Kidney (tissue), 14 donors: ENCODE data around the gene NKD2. TPM values are rescaled to one million over a fixed set of nuclear protein-coding genes. Genes with fewer than 3 reads are reported as not detected.
A peak's percentile ranks its signal among the peaks of the same experiment; 100 is the strongest.

Experiments used
- DNase-seq, 5 donors: peaks; one replicate each; pipeline ENCODE4 v3.0.0-alpha.2; 2013 to 2020
- FAIRE-seq: peaks from 2 replicates; lab custom pipeline; 2012; peaks lifted over from hg19 to GRCh38; lab: Jason Lieb, UNC
- H3K27ac ChIP-seq, 2 donors: one replicate each; pipeline ENCODE4 v1.7.0; 2013; ENCODE audit warnings: low read depth in 2 of 2, low read length in 2 of 2, inconsistent platforms in 1 of 2
- H3K27me3 ChIP-seq: one replicate; pipeline ENCODE4 v1.7.1; 2013; ENCODE audit warnings: low read length, inconsistent platforms; ENCODE audit not compliant: control insufficient read depth, insufficient read depth
- H3K36me3 ChIP-seq, 3 donors: one replicate each; pipeline versions ENCODE4 v1.7.0 to v1.7.1; 2013; ENCODE audit warnings: low read length in 3 of 3, control low read depth in 1 of 3, inconsistent platforms in 1 of 3; ENCODE audit not compliant: insufficient read depth in 3 of 3, control insufficient read depth in 2 of 3
- H3K4me1 ChIP-seq, 3 donors: one replicate each; pipeline versions ENCODE4 v1.7.0 to v1.7.1; 2013; ENCODE audit warnings: low read length in 3 of 3, inconsistent platforms in 1 of 3, low read depth in 1 of 3; ENCODE audit not compliant: control insufficient read depth in 2 of 3, insufficient read depth in 2 of 3
- H3K4me3 ChIP-seq, 3 donors: one replicate each; pipeline versions ENCODE4 v1.7.0 to v1.8.1; 2013; ENCODE audit warnings: low read length in 3 of 3, control low read depth in 1 of 3, inconsistent platforms in 1 of 3
- H3K9ac ChIP-seq, 3 donors: one replicate each; pipeline versions ENCODE4 v1.7.0 to v1.7.1; 2013; ENCODE audit warnings: low read length in 3 of 3, control low read depth in 1 of 3, inconsistent platforms in 1 of 3
- H3K9me3 ChIP-seq, 3 donors: one replicate each; pipeline versions ENCODE4 v1.7.0 to v1.7.1; 2013; ENCODE audit warnings: low read length in 3 of 3, control low read depth in 1 of 3, inconsistent platforms in 1 of 3; ENCODE audit not compliant: control insufficient read depth in 2 of 3, insufficient read depth in 1 of 3
- CTCF ChIP-seq: IDR thresholded peaks from 3 replicates; pipeline ENCODE4 v1.5.1; 2012; ENCODE audit warnings: mild to moderate bottlenecking, moderate library complexity, borderline replicate concordance; ENCODE audit not compliant: insufficient read depth; ENCODE audit errors: extremely low read depth
- intact Hi-C: fragments of 100-400 bp; cut with DNase I; formaldehyde crosslinking; loops from one replicate; pipeline ENCODE4 v1.11.1; 2022
- polyA plus RNA-seq: library from polyadenylated mRNA; stranded (reverse); fragments of 350-450 nt; fragmentation: Illumina TruSeq; extraction: RNeasy Lipid Tissue Mini Kit (QIAGEN cat#74804); gene quantifications from one replicate; pipeline ENCODE4 v1.2.3, GENCODE V29; 2014; ENCODE audit warnings: low read depth, low replicate concordance; ENCODE audit not compliant: insufficient read depth
- total RNA-seq: library from RNA; stranded (reverse); fragmentation: NEBNext Ultra II Directional; extraction: Animal tissue kit (Norgen Biotek cat#: 25700); gene quantifications from one replicate; pipeline ENCODE4 v1.2.1, GENCODE V29; 2021
- donor health status: control.
- donor health status: control.
- donor health status: control.
- donor health status: control.
- donor health status: control.
- donor health status: DM: yes; HTN: yes; CAD: no.
- donor health status: Normal renal cell carcinoma (clear cell type).

The NKD2 gene
- total and polyA plus RNA-seq, 2 donors from 2014 or later: 7.9 to 14.1 TPM

- FAIRE-seq (no peak), DNase-seq (no peak)
- no peaks in the 10 kb centered on the region for H3K27me3 ChIP-seq
- H3K9me3 ChIP-seq: no peaks in the 10 kb centered on the region
- intact Hi-C loops: no loop called here
- H3K4me1 ChIP-seq: peaks cover 0 to 13% (median 2%) of the 10 kb centered on the region in 3 donors
- no peak for TF ChIP-seq CTCF
- H3K4me3 ChIP-seq: no peak overlapping the region
- H3K36me3 ChIP-seq: no peaks in the 10 kb centered on the region
- H3K27ac ChIP-seq: no peak overlapping the region
- H3K9ac ChIP-seq: no peak overlapping the region
Measured at GRCh38 chr5:1013948-1014301, 5.3 kb downstream of the NKD2 start.

GRCh38 chr5:1014346-1014745, 5.7 kb downstream of the NKD2 start:
- TF ChIP-seq CTCF: no peak

GRCh38 chr5:1014781-1015221, 6.2 kb downstream of the NKD2 start:
- no peaks in the 10 kb centered on the region for H3K9me3 ChIP-seq
- no peak overlapping the region for H3K9ac ChIP-seq
- H3K4me1 ChIP-seq: peaks cover 0 to 8% (median 2%) of the 10 kb centered on the region in 3 donors
- H3K4me3 ChIP-seq: no peak overlapping the region
- no peak for TF ChIP-seq CTCF
- intact Hi-C loops: no loop called here
- DNase-seq: peak in 1 of 5 donors; percentile 67
- no peak for FAIRE-seq
- no peak overlapping the region for H3K27ac ChIP-seq
- no peaks in the 10 kb centered on the region for H3K36me3 ChIP-seq
- H3K27me3 ChIP-seq: no peaks in the 10 kb centered on the region

More at GRCh38 chr5:1014346-1014745, 5.7 kb downstream of the NKD2 start:
- DNase-seq (peak in 1 of 5 donors; percentile 53), FAIRE-seq (no peak)
- Histone ChIP-seq H3K27ac (no peak overlapping the region), H3K4me1 (peaks cover 0 to 11% (median 2%) of the 10 kb centered on the region in 3 donors), H3K27me3 (no peaks in the 10 kb centered on the region), H3K36me3 (no peaks in the 10 kb centered on the region), H3K9me3 (no peaks in the 10 kb centered on the region), H3K9ac (no peak overlapping the region), H3K4me3 (no peak overlapping the region)
- intact Hi-C loops: no loop called here

GRCh38 chr5:1015507-1015906, 6.9 kb downstream of the NKD2 start:
- Histone ChIP-seq H3K36me3 (no peaks in the 10 kb centered on the region), H3K9ac (no peak overlapping the region), H3K4me3 (no peak overlapping the region), H3K27ac (no peak overlapping the region), H3K9me3 (no peaks in the 10 kb centered on the region), H3K27me3 (no peaks in the 10 kb centered on the region), H3K4me1 (peaks cover 0 to 3% (median 0%) of the 10 kb centered on the region in 3 donors)
- peak in 1 of 5 donors; percentile 66 for DNase-seq
- intact Hi-C loops: no loop called here
- TF ChIP-seq CTCF: no peak
- no peak for FAIRE-seq
